Measurements from ENCODE around the gene ZNF462.

Gene ZNF462

GRCh38 chr9:106932178-106932577, 69.2 kb downstream of the ZNF462 start:
- H3K4me3 ChIP-seq (ENCODE audit: low read length): no peak overlapping the region
- peaks cover 21% of the 10 kb centered on the region; the same call in 1 of the 2 replicates for H3K4me1 ChIP-seq (ENCODE audit: insufficient read depth, low read length)
- H3K9ac ChIP-seq (ENCODE audit: low read depth, low read length): no peak overlapping the region
- peaks cover 100% of the 10 kb centered on the region for H3K36me3 ChIP-seq (ENCODE audit: insufficient read depth, low read depth, low read length)
- H3K27me3 ChIP-seq (ENCODE audit: insufficient read depth, low read length): no peaks in the 10 kb centered on the region
- H3K9me3 ChIP-seq (ENCODE audit: insufficient read depth, low read depth, low read length): no peaks in the 10 kb centered on the region
- no peak overlapping the region for H3K27ac ChIP-seq (ENCODE audit: low read length)

GRCh38 chr9:106932675-106933074, 69.7 kb downstream of the ZNF462 start:
- H3K9me3 ChIP-seq (ENCODE audit: insufficient read depth, low read depth, low read length): no peaks in the 10 kb centered on the region
- peaks cover 100% of the 10 kb centered on the region for H3K36me3 ChIP-seq (ENCODE audit: insufficient read depth, low read depth, low read length)
- no peaks in the 10 kb centered on the region for H3K27me3 ChIP-seq (ENCODE audit: insufficient read depth, low read length)
- peaks cover 21% of the 10 kb centered on the region; the same call in 1 of the 2 replicates for H3K4me1 ChIP-seq (ENCODE audit: insufficient read depth, low read length)
- no peak overlapping the region for H3K9ac ChIP-seq (ENCODE audit: low read depth, low read length)
- no peak overlapping the region for H3K27ac ChIP-seq (ENCODE audit: low read length)
- H3K4me3 ChIP-seq (ENCODE audit: low read length): no peak overlapping the region

- Histone ChIP-seq H3K4me1 (ENCODE audit: insufficient read depth, low read length) (peaks cover 21% of the 10 kb centered on the region; the same call in 1 of the 2 replicates), H3K9me3 (ENCODE audit: insufficient read depth, low read depth, low read length) (no peaks in the 10 kb centered on the region), H3K9ac (ENCODE audit: low read depth, low read length) (no peak overlapping the region), H3K27ac (ENCODE audit: low read length) (no peak overlapping the region), H3K36me3 (ENCODE audit: insufficient read depth, low read depth, low read length) (peaks cover 100% of the 10 kb centered on the region), H3K4me3 (ENCODE audit: low read length) (no peak overlapping the region), H3K27me3 (ENCODE audit: insufficient read depth, low read length) (no peaks in the 10 kb centered on the region)
Observed at GRCh38 chr9:106933470-106933869, 70.5 kb downstream of the ZNF462 start.

GRCh38 chr9:106934442-106935238, 71.7 kb downstream of the ZNF462 start:
- Histone ChIP-seq H3K27ac (ENCODE audit: low read length) (peak overlapping the region; percentile 13), H3K4me3 (ENCODE audit: low read length) (peak overlapping the region; percentile 20; the same call in 1 of the 2 replicates), H3K36me3 (ENCODE audit: insufficient read depth, low read depth, low read length) (peaks cover 100% of the 10 kb centered on the region), H3K4me1 (ENCODE audit: insufficient read depth, low read length) (peaks cover 21% of the 10 kb centered on the region; the same call in 1 of the 2 replicates), H3K9ac (ENCODE audit: low read depth, low read length) (no peak overlapping the region), H3K27me3 (ENCODE audit: insufficient read depth, low read length) (no peaks in the 10 kb centered on the region), H3K9me3 (ENCODE audit: insufficient read depth, low read depth, low read length) (no peaks in the 10 kb centered on the region)

GRCh38 chr9:106936680-106937079, 73.7 kb downstream of the ZNF462 start:
- Histone ChIP-seq H3K9me3 (ENCODE audit: insufficient read depth, low read depth, low read length) (no peaks in the 10 kb centered on the region), H3K4me1 (ENCODE audit: insufficient read depth, low read length) (peaks cover 21% of the 10 kb centered on the region; the same call in 1 of the 2 replicates), H3K4me3 (ENCODE audit: low read length) (no peak overlapping the region), H3K36me3 (ENCODE audit: insufficient read depth, low read depth, low read length) (peaks cover 100% of the 10 kb centered on the region), H3K27me3 (ENCODE audit: insufficient read depth, low read length) (no peaks in the 10 kb centered on the region), H3K9ac (ENCODE audit: low read depth, low read length) (no peak overlapping the region), H3K27ac (ENCODE audit: low read length) (no peak overlapping the region)

GRCh38 chr9:106941916-106942315, 79.0 kb downstream of the ZNF462 start:
- Histone ChIP-seq H3K4me3 (ENCODE audit: low read length) (no peak overlapping the region), H3K9me3 (ENCODE audit: insufficient read depth, low read depth, low read length) (no peaks in the 10 kb centered on the region), H3K36me3 (ENCODE audit: insufficient read depth, low read depth, low read length) (peaks cover 97% of the 10 kb centered on the region), H3K4me1 (ENCODE audit: insufficient read depth, low read length) (no peaks in the 10 kb centered on the region), H3K9ac (ENCODE audit: low read depth, low read length) (no peak overlapping the region), H3K27me3 (ENCODE audit: insufficient read depth, low read length) (no peaks in the 10 kb centered on the region), H3K27ac (ENCODE audit: low read length) (no peak overlapping the region)

GRCh38 chr9:106945727-106946660, 83.0 kb downstream of the ZNF462 start:
- H3K36me3 ChIP-seq (ENCODE audit: insufficient read depth, low read depth, low read length): peaks cover 92% of the 10 kb centered on the region
- no peaks in the 10 kb centered on the region for H3K27me3 ChIP-seq (ENCODE audit: insufficient read depth, low read length)
- no peaks in the 10 kb centered on the region for H3K9me3 ChIP-seq (ENCODE audit: insufficient read depth, low read depth, low read length)
- H3K9ac ChIP-seq (ENCODE audit: low read depth, low read length): no peak overlapping the region
- H3K4me1 ChIP-seq (ENCODE audit: insufficient read depth, low read length): no peaks in the 10 kb centered on the region
- H3K4me3 ChIP-seq (ENCODE audit: low read length): no peak overlapping the region
- no peak overlapping the region for H3K27ac ChIP-seq (ENCODE audit: low read length)

GRCh38 chr9:106947106-106947900, 84.3 kb downstream of the ZNF462 start:
- no peak overlapping the region for H3K4me3 ChIP-seq (ENCODE audit: low read length)
- H3K9ac ChIP-seq (ENCODE audit: low read depth, low read length): no peak overlapping the region
- no peaks in the 10 kb centered on the region for H3K9me3 ChIP-seq (ENCODE audit: insufficient read depth, low read depth, low read length)
- no peak overlapping the region for H3K27ac ChIP-seq (ENCODE audit: low read length)
- no peaks in the 10 kb centered on the region for H3K27me3 ChIP-seq (ENCODE audit: insufficient read depth, low read length)
- no peaks in the 10 kb centered on the region for H3K4me1 ChIP-seq (ENCODE audit: insufficient read depth, low read length)
- H3K36me3 ChIP-seq (ENCODE audit: insufficient read depth, low read depth, low read length): peaks cover 89% of the 10 kb centered on the region

- Histone ChIP-seq H3K27me3 (ENCODE audit: insufficient read depth, low read length) (no peaks in the 10 kb centered on the region), H3K9me3 (ENCODE audit: insufficient read depth, low read depth, low read length) (no peaks in the 10 kb centered on the region), H3K36me3 (ENCODE audit: insufficient read depth, low read depth, low read length) (peaks cover 91% of the 10 kb centered on the region), H3K4me1 (ENCODE audit: insufficient read depth, low read length) (no peaks in the 10 kb centered on the region), H3K4me3 (ENCODE audit: low read length) (no peak overlapping the region), H3K27ac (ENCODE audit: low read length) (no peak overlapping the region), H3K9ac (ENCODE audit: low read depth, low read length) (no peak overlapping the region)
Observed at GRCh38 chr9:106953174-106953573, 90.2 kb downstream of the ZNF462 start.

GRCh38 chr9:106954558-106954957, 91.6 kb downstream of the ZNF462 start:
- peaks cover 6% of the 10 kb centered on the region; the same call in 1 of the 2 replicates for H3K4me1 ChIP-seq (ENCODE audit: insufficient read depth, low read length)
- H3K9ac ChIP-seq (ENCODE audit: low read depth, low read length): no peak overlapping the region
- H3K36me3 ChIP-seq (ENCODE audit: insufficient read depth, low read depth, low read length): peaks cover 92% of the 10 kb centered on the region
- no peak overlapping the region for H3K4me3 ChIP-seq (ENCODE audit: low read length)
- H3K9me3 ChIP-seq (ENCODE audit: insufficient read depth, low read depth, low read length): no peaks in the 10 kb centered on the region
- no peak overlapping the region for H3K27ac ChIP-seq (ENCODE audit: low read length)
- H3K27me3 ChIP-seq (ENCODE audit: insufficient read depth, low read length): no peaks in the 10 kb centered on the region

Measured in iPS-20b (cell line).